Stimulated activated CD8-positive, alpha-beta memory T cell treated with anti-CD3 and anti-CD28 coated beads, Interleukin-7, amount 100 ng/mL, for 1 hour (primary cell): ENCODE measurements around the gene SLC9B1.
"Not testable (repeated sequence)": the region's sequence is repeated elsewhere in the genome, so short reads cannot be mapped to it uniquely, and the experiment has no call there.

ENCODE experiments used
- DNase-seq, 2 donors: peaks; one replicate each; pipeline ENCODE4 v3.0.0-alpha.2; 2020; ENCODE audit warnings: low read depth in 2 of 2

The SLC9B1 gene

GRCh38 chr4:102878349-102878748 lies 141.2 kb downstream of the SLC9B1 start:
- DNase-seq: not testable (repeated sequence)

- DNase-seq: not testable (repeated sequence)
These were observed 141.9 kb downstream of the SLC9B1 start for GRCh38 chr4:102877477-102878106.

GRCh38 chr4:102871772-102872171 lies 147.7 kb downstream of the SLC9B1 start:
- no peak for DNase-seq

- no peak for DNase-seq
These were observed 149.8 kb downstream of the SLC9B1 start for GRCh38 chr4:102869569-102870197.

GRCh38 chr4:102868781-102869568 lies 150.5 kb downstream of the SLC9B1 start, which contains the start of gene CISD2:
TSS of gene CISD2 (plus strand) at chr4:102868992. CDS start at chr4:102869085, 93 bp downstream.
- DNase-seq: peak; percentile 76 to 79

GRCh38 chr4:102868153-102868780 lies 151.2 kb downstream of the SLC9B1 start:
- no peak for DNase-seq

GRCh38 chr4:102867278-102868152 lies 152.0 kb downstream of the SLC9B1 start:
- DNase-seq: no peak

- not testable (repeated sequence) for DNase-seq
These were observed 154.2 kb downstream of the SLC9B1 start for GRCh38 chr4:102865327-102865726.

- DNase-seq: no peak
These were observed 156.8 kb downstream of the SLC9B1 start for GRCh38 chr4:102862747-102863146.

GRCh38 chr4:102862016-102862415 lies 157.5 kb downstream of the SLC9B1 start:
- no peak for DNase-seq

- DNase-seq: no peak
These were observed 158.7 kb downstream of the SLC9B1 start for GRCh38 chr4:102860611-102861324.

- no peak for DNase-seq
These were observed 160.6 kb downstream of the SLC9B1 start for GRCh38 chr4:102858828-102859464.
